ENCODE results near the gene CPA1.
"Not testable (repeated sequence)": the region's sequence is repeated elsewhere in the genome, so short reads cannot be mapped to it uniquely, and the experiment has no call there.

Gene CPA1

GRCh38 chr7:130374507-130374906 lies 5.8 kb upstream of the CPA1 start:
- DNase-seq, result no peak

- DNase-seq, result not testable (repeated sequence)
Observed at GRCh38 chr7:130376461-130376860, 3.8 kb upstream of the CPA1 start.

- DNase-seq, result no peak
Observed at GRCh38 chr7:130377178-130377577, 3.1 kb upstream of the CPA1 start.

GRCh38 chr7:130379019-130379418 lies 1.3 kb upstream of the CPA1 start:
- DNase-seq, result no peak

- no peak for DNase-seq
Observed at GRCh38 chr7:130379532-130379920, 768 bp upstream of the CPA1 start.

- DNase-seq, result no peak
Observed at GRCh38 chr7:130380861-130381455, 664 bp downstream of the CPA1 start.

- no peak for DNase-seq
Observed at GRCh38 chr7:130381468-130382312, 1.4 kb downstream of the CPA1 start.

GRCh38 chr7:130383187-130383980 lies 3.1 kb downstream of the CPA1 start:
- DNase-seq, result no peak

- DNase-seq, result no peak
Observed at GRCh38 chr7:130384371-130384801, 4.1 kb downstream of the CPA1 start.

GRCh38 chr7:130384841-130385599 lies 4.7 kb downstream of the CPA1 start:
- no peak for DNase-seq

GRCh38 chr7:130385600-130386066 lies 5.3 kb downstream of the CPA1 start:
- DNase-seq, result no peak

- no peak for DNase-seq
Observed at GRCh38 chr7:130386876-130387275, 6.6 kb downstream of the CPA1 start.

- DNase-seq, result no peak
Observed at GRCh38 chr7:130387306-130387627, 7.0 kb downstream of the CPA1 start.

GRCh38 chr7:130387628-130388403 lies 7.5 kb downstream of the CPA1 start:
- DNase-seq, result no peak

- no peak for DNase-seq
Observed at GRCh38 chr7:130388671-130389070, 8.4 kb downstream of the CPA1 start.

GRCh38 chr7:130390486-130390885 lies 10.2 kb downstream of the CPA1 start:
- DNase-seq, result no peak

- no peak for DNase-seq
Observed at GRCh38 chr7:130393101-130393561, 12.8 kb downstream of the CPA1 start.

GRCh38 chr7:130393841-130394411 lies 13.6 kb downstream of the CPA1 start:
- no peak for DNase-seq

- no peak for DNase-seq
Observed at GRCh38 chr7:130394421-130395195, 14.3 kb downstream of the CPA1 start.

- DNase-seq, result no peak
Observed at GRCh38 chr7:130395421-130395820, 15.1 kb downstream of the CPA1 start.

- no peak for DNase-seq
Observed at GRCh38 chr7:130396109-130396508, 15.8 kb downstream of the CPA1 start.

All from stimulated activated naive CD4-positive, alpha-beta T cell treated with Interleukin-2 at 50 U/mL for 16 hours (primary cell).